Adrenal gland (tissue), 5 donors: ENCODE measurements around the gene FTMT.

ENCODE experiments used
- CTCF ChIP-seq, 6 experiments: fragments of 450-650 bp in 4 of 6; fragments of 200-600 bp in 2 of 6; sonication (generic) in 1 of 6; IDR thresholded peaks; 1 replicate in 5 of 6; 2 replicates in 1 of 6; pipeline versions ENCODE4 v1.5.1 to v1.8.0; 2016 to 2021; ENCODE audit warnings: antibody characterized with exemption in 6 of 6, mild to moderate bottlenecking in 2 of 6, moderate library complexity in 1 of 6
- POLR2A ChIP-seq, 2 donors: fragments of 450-650 bp; IDR thresholded peaks; one replicate each; pipeline ENCODE4 v1.6.1; 2017; ENCODE audit warnings: antibody characterized with exemption in 2 of 2, mild to moderate bottlenecking in 2 of 2, moderate library complexity in 1 of 2
- donor health status: DM: no; HTN: no; CAD: no.

- TF ChIP-seq POLR2A (IDR thresholded peaks at IDR 0.05) (no peak), CTCF (IDR thresholded peaks at IDR 0.05) (no peak)
These were observed 35.5 kb upstream of the FTMT start for GRCh38 chr5:121816164-121816563.
